ENCODE data around the gene PTPRJ. TPM values are rescaled to one million over a fixed set of nuclear protein-coding genes. Genes with fewer than 3 reads are reported as not detected.
"Not testable (repeated sequence)": the region's sequence is repeated elsewhere in the genome, so short reads cannot be mapped to it uniquely, and the experiment has no call there.

PTPRJ gene
- total and polyA plus RNA-seq, 2 donors = 3.1 to 18.2 TPM

DNA sequence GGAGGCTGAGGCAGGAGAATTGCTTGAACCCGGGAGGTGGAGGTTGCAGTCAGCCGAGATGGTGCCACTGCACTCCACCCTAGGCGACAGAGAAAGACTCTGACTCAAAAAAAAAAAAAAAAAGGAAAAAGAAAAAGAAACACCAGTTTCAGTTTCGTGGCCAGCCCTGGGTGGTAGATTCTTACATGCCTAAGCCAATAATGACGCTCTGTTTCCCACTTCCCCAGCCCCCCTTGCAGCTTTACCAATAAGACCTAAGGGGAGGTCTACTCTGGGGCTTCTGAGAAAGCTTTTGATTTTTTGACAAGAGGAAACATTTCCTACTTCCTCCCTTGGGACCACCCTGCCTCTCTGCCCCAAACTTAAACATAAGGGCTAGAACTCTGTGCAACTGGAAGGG lies 30.0 kb upstream of the PTPRJ start:
- 71% methylated on average over 5 of the region's 5 CpGs for WGBS
- no peak overlapping the region for H3K4me3 ChIP-seq (ENCODE audit: low read depth, low read length)
- DNase-seq (ENCODE audit: extremely low spot score) = no peak
- H3K36me3 ChIP-seq (ENCODE audit: insufficient read depth) = no peaks in the 10 kb centered on the region
- H3K27ac ChIP-seq (ENCODE audit: low read depth) = no peak overlapping the region
- no peaks in the 10 kb centered on the region for H3K4me1 ChIP-seq (ENCODE audit: insufficient read depth)

DNA sequence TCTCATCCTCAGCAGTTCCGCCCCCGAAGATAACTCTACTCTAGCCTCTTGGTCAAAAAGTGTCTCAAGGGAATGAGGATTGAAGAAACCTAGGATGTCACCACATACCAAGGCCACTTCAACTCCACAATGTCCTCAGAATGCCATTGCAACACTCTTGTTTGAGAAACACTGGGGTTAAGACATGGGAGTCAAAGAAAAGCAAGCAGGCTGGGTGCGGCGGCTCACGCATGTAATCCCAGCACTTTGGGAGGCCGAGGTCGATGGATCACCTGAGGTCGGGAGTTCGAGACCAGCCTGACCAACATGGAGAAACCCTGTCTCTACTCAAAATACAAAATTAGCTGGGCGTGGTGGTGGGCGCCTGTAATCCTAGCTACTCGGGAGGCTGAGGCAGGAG lies 28.9 kb upstream of the PTPRJ start:
- H3K4me3 ChIP-seq (ENCODE audit: low read depth, low read length); H3K4me1 ChIP-seq (ENCODE audit: insufficient read depth); H3K36me3 ChIP-seq (ENCODE audit: insufficient read depth); DNase-seq (ENCODE audit: extremely low spot score); H3K27ac ChIP-seq (ENCODE audit: low read depth): not testable (repeated sequence)
- WGBS = 97% methylated on average over 12 of the region's 12 CpGs

DNA sequence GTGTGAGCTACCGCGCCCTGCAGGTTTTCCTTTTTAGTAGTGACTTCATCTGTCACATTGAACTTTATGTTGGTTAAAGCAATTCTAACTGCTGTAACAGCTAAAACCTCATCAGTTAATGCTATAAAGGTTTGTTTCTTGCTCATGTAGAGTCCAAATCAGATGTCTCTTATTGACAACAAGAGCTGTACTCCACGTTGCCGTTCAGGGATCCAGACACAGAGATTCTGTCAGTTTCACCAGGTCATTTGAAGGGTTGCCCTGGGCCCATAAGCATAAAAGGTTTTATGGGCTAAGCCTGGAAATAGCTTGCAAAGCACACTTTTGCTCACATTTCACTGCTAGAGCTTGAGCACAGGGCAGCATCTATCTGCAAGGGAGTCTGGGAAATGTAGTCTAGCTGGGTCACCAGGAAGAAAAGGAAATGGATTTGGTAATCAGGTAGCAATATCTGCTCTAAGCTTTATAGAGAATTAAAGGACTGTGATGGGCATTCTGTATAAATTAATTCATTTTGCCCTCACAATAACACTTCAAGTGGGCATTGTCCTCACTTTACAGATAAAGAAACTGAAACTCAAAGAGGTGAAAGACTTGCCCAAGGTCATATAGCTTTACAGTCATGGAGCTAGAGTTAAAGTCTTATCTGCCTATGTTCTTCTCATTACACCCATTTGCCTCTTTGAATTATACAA lies 25.2 kb upstream of the PTPRJ start:
- no peak overlapping the region for H3K27ac ChIP-seq (ENCODE audit: low read depth)
- no peaks in the 10 kb centered on the region for H3K36me3 ChIP-seq (ENCODE audit: insufficient read depth)
- no peaks in the 10 kb centered on the region for H3K4me1 ChIP-seq (ENCODE audit: insufficient read depth)
- 74% methylated on average over 4 of the region's 4 CpGs for WGBS
- no peak for DNase-seq (ENCODE audit: extremely low spot score)
- H3K4me3 ChIP-seq (ENCODE audit: low read depth, low read length) = no peak overlapping the region

DNA sequence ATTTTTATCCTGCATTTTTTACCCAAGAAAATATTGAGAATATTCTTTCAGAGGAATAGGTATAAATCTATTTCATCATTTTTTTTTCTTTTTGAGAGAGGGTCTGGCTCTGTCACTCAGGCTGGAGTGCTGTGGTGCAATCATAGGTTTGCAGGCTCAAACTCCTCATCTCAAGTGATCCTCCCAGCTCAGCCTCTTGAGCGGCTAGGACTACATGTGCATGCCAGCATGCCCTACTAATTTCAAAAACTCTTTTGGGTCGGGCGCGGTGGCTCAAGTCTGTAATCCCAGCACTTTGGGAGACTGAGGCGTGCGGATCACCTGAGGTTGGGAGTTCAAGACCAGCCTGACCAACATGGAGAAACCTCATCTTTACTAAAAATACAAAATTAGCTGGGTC lies 20.3 kb upstream of the PTPRJ start:
- no peaks in the 10 kb centered on the region for H3K4me1 ChIP-seq (ENCODE audit: insufficient read depth)
- H3K4me3 ChIP-seq (ENCODE audit: low read depth, low read length) = no peak overlapping the region
- DNase-seq (ENCODE audit: extremely low spot score) = no peak
- H3K36me3 ChIP-seq (ENCODE audit: insufficient read depth) = no peaks in the 10 kb centered on the region
- no peak overlapping the region for H3K27ac ChIP-seq (ENCODE audit: low read depth)
- WGBS = 96% methylated on average over 6 of the region's 6 CpGs

DNA sequence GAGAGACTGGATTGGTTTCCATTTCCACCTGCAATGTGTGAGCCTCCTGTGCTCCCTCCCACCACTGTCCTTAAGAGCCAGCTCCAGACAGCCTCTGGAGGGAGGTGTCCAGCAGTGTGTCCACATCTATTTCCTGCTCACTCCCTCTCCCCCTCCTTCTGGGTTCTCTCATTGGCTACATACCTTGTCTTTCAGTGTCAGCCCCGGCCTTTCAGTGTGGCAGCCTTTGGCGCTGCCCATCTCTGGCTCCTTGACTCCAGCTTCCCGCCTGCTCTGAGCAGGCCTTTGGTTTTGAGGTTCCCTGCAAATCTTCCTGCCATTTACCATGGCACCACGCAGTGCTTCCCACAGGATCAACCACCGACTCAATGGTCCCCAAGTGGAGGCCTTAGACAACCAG lies 19.0 kb upstream of the PTPRJ start:
- DNase-seq (ENCODE audit: extremely low spot score) = no peak
- Histone ChIP-seq H3K4me1 (ENCODE audit: insufficient read depth) (no peaks in the 10 kb centered on the region), H3K4me3 (ENCODE audit: low read depth, low read length) (no peak overlapping the region), H3K27ac (ENCODE audit: low read depth) (no peak overlapping the region), H3K36me3 (ENCODE audit: insufficient read depth) (no peaks in the 10 kb centered on the region)
- WGBS = 95% methylated on average over 5 of the region's 5 CpGs

DNA sequence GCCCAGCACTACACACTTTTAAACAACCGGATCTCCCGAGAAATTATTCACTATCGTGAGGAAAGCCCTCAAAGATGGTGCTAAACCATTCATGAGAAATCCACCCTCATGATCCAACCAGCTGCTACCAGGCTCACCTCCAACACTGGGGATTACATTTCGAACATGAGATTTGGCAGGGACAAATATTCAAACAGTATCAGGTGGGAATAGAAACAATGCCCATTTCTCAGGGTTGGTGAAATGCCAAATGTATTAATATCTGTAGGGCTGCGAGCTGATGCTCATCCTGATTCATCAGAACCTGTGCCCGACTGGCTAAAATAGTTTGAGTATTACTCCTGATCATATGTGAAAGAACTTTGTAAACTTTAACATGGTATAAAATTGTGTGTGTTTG lies 15.8 kb upstream of the PTPRJ start:
- Histone ChIP-seq H3K36me3 (ENCODE audit: insufficient read depth) (no peaks in the 10 kb centered on the region), H3K4me1 (ENCODE audit: insufficient read depth) (no peaks in the 10 kb centered on the region), H3K4me3 (ENCODE audit: low read depth, low read length) (no peak overlapping the region), H3K27ac (ENCODE audit: low read depth) (no peak overlapping the region)
- no peak for DNase-seq (ENCODE audit: extremely low spot score)
- 89% methylated on average over 6 of the region's 6 CpGs for WGBS

DNA sequence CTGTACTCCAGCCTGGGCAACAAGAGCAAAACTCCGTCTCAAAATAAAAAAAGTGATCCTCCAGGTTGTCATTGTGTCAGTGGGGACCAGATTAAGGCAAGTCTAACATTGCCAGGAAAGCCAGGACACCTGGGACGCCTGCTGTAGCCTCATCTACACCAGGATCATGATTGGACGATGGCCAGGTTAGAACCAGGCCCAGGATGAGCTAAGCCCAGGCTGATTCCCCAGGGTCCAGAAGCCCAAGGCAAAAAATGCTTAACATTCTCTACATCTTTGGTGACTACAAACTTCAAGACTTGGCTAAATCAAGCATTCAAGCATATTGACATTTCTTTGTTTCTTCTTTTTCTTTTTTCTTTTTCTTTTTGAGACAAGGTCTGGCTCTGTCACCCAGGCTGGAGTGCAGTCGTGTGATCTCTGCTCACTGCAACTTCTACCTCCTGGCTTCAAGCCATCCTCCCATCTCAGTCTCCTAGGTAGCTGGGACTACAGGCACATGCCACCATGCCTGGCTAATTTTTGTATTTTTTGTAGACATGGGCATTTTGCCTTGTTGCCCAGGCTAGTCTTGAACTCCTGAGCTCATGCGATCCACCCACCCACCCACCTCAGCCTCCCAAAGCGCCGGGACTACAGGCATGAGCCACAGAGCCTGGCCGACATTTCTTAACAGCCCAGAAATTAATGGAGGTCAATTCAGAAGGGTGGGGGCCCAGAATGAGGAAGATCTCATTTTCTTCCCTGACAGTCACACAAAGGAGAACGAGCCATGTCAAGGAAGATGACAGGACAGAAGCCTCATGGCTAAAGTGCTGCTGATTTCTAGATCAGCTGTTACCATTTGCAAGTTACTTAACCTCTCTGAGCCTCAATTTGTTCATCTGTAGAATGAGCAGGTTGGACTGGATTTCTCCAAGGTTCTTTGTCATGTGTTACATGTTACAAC lies 12.5 kb upstream of the PTPRJ start:
- no peaks in the 10 kb centered on the region for H3K4me1 ChIP-seq (ENCODE audit: insufficient read depth)
- 89% methylated on average over 9 of the region's 9 CpGs for WGBS
- no peak overlapping the region for H3K27ac ChIP-seq (ENCODE audit: low read depth)
- DNase-seq (ENCODE audit: extremely low spot score) = no peak
- no peak overlapping the region for H3K4me3 ChIP-seq (ENCODE audit: low read depth, low read length)
- H3K36me3 ChIP-seq (ENCODE audit: insufficient read depth) = no peaks in the 10 kb centered on the region

DNA sequence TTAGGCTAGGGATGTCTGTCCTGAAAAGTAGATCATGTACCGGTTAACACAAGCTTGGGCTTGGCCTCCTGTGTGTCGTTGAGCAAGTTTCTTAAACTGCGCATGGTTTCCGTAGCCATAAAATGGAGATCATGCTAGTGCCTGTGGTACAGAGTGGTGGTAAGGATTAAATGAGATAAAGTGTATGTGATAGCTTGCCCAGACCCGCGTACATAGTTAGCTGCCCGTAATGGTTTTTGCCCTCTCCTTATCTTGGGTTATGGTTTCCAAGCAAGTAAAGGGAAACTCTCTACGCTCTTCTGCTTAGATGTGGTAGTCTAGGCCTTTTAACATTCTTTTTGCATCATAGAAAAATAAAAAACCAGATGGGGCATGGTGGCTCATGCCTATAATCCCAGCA lies 11.0 kb upstream of the PTPRJ start:
- WGBS = 85% methylated on average over 8 of the region's 8 CpGs

DNA sequence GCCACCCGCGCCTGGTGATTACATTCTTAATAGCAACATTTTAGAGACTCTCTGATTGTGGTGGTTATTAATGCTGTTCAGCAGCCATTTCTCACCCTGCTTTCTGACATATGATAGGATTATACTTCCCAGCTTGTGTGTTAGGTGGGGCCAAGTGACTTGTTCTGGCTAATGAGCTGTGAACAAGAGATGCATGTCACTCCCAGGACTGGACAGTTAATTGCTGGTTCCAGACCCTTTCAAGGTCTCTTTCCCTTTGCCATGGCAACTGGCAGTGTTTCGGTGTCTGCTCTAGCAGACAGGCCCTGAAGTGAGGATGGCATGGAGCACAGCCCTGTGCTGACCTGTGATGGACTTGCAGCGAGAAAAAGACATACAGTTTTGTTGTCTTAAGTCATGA lies 8.9 kb upstream of the PTPRJ start:
- H3K4me3 ChIP-seq (ENCODE audit: low read depth, low read length) = no peak overlapping the region
- 87% methylated on average over 4 of the region's 4 CpGs for WGBS

More for the DNA sequence above, 11.0 kb upstream of the PTPRJ start:
- Histone ChIP-seq H3K4me3 (ENCODE audit: low read depth, low read length) (no peak overlapping the region), H3K27ac (ENCODE audit: low read depth) (no peak overlapping the region), H3K4me1 (ENCODE audit: insufficient read depth) (no peaks in the 10 kb centered on the region), H3K36me3 (ENCODE audit: insufficient read depth) (no peaks in the 10 kb centered on the region)
- no peak for DNase-seq (ENCODE audit: extremely low spot score)

DNA sequence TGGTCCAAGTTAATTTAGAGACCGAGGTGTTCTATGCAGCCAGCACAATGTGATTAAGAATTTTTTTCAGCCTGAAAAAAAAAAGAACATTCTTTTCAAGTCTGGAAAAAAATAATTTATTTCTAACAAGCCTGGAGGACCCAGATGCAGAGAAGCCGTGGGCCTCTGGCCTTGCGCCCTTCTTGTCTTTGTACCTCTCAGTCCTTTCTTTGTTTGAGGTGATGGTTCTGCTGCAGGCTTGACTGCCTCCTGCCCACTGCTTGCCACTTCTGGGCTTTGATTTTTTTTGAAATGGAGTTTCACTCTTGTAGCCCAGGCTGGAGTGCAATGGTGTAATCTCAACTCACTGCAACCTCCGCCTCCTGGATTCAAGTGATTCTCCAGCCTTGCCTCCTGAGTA lies 7.2 kb upstream of the PTPRJ start:
- Histone ChIP-seq H3K4me3 (ENCODE audit: low read depth, low read length) (no peak overlapping the region), H3K36me3 (ENCODE audit: insufficient read depth) (no peaks in the 10 kb centered on the region), H3K4me1 (ENCODE audit: insufficient read depth) (no peaks in the 10 kb centered on the region), H3K27ac (ENCODE audit: low read depth) (no peak overlapping the region)
- no peak for DNase-seq (ENCODE audit: extremely low spot score)
- WGBS = 96% methylated on average over 4 of the region's 4 CpGs

More for the DNA sequence above, 8.9 kb upstream of the PTPRJ start:
- Histone ChIP-seq H3K36me3 (ENCODE audit: insufficient read depth) (no peaks in the 10 kb centered on the region), H3K27ac (ENCODE audit: low read depth) (no peak overlapping the region), H3K4me1 (ENCODE audit: insufficient read depth) (no peaks in the 10 kb centered on the region)
- DNase-seq (ENCODE audit: extremely low spot score) = no peak

DNA sequence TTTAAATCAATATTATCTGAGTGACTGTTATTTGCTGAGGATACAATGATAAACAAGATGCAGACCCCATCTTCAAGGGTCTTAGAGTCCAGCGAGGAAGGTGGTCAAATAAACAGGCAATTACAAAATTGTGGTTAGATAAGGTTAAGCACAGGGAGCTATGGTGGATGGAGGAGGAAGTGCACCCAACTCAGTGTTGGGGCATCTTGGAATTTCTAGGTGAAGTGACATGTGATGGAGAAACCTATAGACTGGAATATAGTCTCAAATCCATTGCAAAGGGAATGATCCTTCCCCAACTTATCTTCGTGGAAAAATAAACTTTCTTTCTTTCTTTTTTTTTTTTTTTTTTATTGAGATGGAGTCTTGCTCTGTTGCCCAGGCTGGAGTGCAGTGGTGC lies 3.4 kb upstream of the PTPRJ start:
- H3K36me3 ChIP-seq (ENCODE audit: insufficient read depth) = no peaks in the 10 kb centered on the region
- WGBS = 64% methylated on average over 2 of the region's 2 CpGs
- DNase-seq (ENCODE audit: extremely low spot score) = no peak

DNA sequence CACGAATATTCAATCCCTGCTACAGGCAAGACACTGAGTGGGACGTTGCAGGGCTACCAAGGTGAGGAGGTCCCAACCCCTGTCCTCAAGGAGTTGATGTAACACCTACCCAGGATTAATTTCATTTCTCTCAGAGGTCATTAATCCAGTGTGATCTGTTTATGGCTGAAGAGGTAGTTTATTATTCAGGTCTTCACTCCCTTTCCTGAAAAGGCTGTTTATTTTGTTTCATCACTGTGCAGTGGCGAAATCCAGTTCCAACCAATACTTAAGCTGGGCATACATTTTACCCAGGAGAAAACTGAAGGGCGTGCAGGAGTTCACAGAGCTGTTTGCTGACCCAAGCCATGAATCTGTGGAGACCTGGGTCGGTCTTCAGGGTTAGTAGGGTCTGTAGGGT lies 2.7 kb upstream of the PTPRJ start:
- DNase-seq (ENCODE audit: extremely low spot score) = no peak
- no peak overlapping the region for H3K27ac ChIP-seq (ENCODE audit: low read depth)
- peaks cover 3% of the 10 kb centered on the region for H3K4me1 ChIP-seq (ENCODE audit: insufficient read depth)
- 72% methylated on average over 5 of the region's 5 CpGs for WGBS
- H3K36me3 ChIP-seq (ENCODE audit: insufficient read depth) = no peaks in the 10 kb centered on the region
- H3K4me3 ChIP-seq (ENCODE audit: low read depth, low read length) = no peak overlapping the region

More for the DNA sequence above, 3.4 kb upstream of the PTPRJ start:
- Histone ChIP-seq H3K4me3 (ENCODE audit: low read depth, low read length) (no peak overlapping the region), H3K4me1 (ENCODE audit: insufficient read depth) (peaks cover 3% of the 10 kb centered on the region), H3K27ac (ENCODE audit: low read depth) (no peak overlapping the region)

DNA sequence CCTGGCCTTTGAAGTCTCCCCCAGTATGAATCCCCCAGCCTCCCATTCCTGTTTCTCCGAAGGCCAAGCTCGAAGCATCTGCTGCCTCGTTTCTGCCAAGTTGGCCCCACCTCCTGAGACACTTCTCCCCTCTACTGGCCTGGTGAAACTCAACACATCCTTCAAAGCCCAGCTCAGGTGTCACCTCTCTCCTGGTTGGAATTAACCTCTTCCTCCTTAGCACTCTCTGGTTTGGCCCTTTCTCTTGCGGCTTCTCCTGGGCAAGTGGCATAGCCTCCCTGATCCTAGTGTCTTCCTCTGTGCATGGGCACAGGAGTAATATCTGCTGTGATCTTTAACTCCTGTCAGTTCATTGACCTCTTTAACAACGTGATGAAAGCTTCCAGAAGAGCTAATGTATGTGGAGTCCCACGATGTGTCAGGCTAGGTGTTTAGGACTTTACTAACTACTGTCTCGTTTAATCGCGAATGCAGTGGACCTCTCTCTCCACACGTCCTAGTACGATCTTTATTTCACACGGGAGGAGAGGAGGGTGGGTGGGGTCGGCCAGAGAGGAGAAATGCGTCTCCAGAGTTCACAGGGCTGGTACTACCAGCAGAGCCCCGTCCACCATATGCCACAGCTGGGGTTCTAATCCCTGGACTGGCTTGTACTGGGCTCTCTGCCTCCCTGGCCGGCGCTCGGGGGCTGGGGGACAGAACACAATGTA lies 826 bp upstream of the PTPRJ start:
- Histone ChIP-seq H3K36me3 (ENCODE audit: insufficient read depth) (no peaks in the 10 kb centered on the region), H3K4me1 (ENCODE audit: insufficient read depth) (peaks cover 3% of the 10 kb centered on the region), H3K4me3 (ENCODE audit: low read depth, low read length) (no peak overlapping the region), H3K27ac (ENCODE audit: low read depth) (no peak overlapping the region)
- WGBS = 32% methylated on average over 18 of the region's 18 CpGs
- no peak for DNase-seq (ENCODE audit: extremely low spot score)

Measured in urinary bladder (tissue), 4 donors.